22Rv1 (cell line): ENCODE results near the gene SLC16A2.

Experiments
- H3K27ac ChIP-seq: fragments of 450-650 bp; 2 replicates; pipeline ENCODE4 v1.5.1; 2017
- CTCF ChIP-seq: fragments of 450-650 bp; IDR thresholded peaks from 2 replicates; pipeline ENCODE4 v1.5.1; 2017; ENCODE audit warnings: mild to moderate bottlenecking
- ZFX ChIP-seq: fragments of 450-650 bp; IDR thresholded peaks from 2 replicates; pipeline ENCODE4 v1.6.1; 2017; ENCODE audit warnings: antibody characterized with exemption, borderline replicate concordance

The SLC16A2 gene

GRCh38 chrX:74578137-74578536 is 156.8 kb downstream of the SLC16A2 start:
- TF ChIP-seq ZFX (no peak), CTCF (no peak)
- no peak overlapping the region for H3K27ac ChIP-seq

GRCh38 chrX:74579597-74580198 is 158.4 kb downstream of the SLC16A2 start:
- H3K27ac ChIP-seq = no peak overlapping the region
- TF ChIP-seq CTCF (no peak), ZFX (no peak)
